Stimulated activated CD8-positive, alpha-beta memory T cell treated with anti-CD3 and anti-CD28 coated beads, Interleukin-12 subunit alpha, Interleukin-12 subunit beta, amount 100 ng/mL, for 4 hours (primary cell): ENCODE data around the gene OPN4.

Experiments
- DNase-seq: peaks from one replicate; pipeline ENCODE4 v3.0.0-alpha.2; 2020; ENCODE audit warnings: low read depth

Gene OPN4

DNA sequence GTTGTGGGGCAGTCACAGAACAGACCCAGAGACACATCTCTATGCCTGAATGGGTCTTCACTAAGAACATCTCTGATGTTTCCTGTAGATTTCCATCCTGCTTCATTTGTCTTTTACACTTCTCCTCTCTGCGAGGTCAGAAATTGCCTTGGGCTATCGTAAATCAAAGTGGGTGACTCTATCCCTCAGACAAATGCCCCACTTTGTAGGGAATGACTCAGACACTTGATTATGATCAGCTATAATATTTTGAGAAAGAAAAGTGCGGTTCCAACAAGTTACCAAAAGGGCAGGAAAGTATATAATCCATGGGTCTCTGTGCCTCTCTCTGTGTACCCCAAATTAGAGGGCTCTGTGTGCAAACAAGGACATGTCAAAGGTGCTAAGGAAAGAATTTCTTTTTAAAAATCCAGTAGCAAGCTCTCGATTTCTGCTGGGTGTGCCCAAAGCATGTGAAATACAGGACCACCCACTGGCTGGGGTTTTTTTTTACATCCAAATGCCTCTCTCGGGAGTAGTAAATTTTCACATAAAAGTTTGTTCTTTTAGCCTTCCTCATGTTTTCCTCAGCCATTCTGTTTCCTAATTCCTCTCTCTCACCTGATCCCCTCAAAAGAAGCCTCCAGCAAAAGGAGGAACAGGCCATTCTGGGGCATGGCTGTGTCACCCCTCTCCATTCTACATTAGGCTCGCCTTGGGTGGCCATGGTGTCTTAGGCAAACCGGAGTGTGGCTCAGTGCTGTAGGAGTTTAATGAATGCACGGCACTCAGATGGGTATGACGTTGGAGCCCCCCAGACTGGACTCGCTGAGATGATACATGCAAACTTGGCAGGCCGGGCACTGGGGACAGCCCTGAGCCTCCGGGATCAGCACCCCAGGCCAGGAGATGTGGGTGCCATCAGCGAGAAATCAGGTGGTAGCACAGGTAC lies 6.3 kb upstream of the OPN4 start:
- no peak for DNase-seq

DNA sequence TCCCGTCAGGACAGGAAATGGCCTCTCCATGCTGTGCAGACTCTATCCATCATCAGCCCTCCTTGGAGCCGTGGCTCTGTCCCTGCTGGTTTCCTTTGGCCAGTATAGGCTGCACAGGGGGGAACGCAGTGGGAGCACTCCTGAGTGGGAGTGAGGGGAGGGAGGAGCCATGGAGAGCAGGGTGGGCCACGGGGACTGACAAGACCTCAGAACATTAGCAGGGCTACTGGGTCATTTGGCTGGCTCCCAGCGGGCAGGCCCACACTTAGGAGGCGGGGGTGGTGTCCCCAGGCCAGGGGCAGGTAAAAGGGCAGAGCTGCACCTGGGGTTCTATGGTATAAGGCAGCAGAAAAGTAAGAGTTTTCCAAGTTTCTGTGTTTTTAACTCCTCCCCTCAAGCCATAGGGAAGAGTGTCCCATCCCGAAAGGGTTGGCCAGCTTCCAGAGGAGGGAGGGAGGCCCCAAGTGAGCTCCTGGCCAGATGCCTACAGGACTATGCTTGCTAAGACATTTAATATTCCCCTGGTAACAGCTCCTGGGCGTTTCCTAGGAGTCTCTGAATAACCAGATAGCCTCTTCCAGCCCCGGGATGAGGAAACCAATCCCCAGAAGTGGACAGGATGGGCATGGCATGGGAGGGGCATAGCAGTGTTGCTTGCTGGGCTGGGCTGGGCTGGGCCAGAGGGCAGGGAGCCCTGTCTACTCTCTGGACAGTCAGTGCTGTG lies 5.5 kb upstream of the OPN4 start:
- no peak for DNase-seq

DNA sequence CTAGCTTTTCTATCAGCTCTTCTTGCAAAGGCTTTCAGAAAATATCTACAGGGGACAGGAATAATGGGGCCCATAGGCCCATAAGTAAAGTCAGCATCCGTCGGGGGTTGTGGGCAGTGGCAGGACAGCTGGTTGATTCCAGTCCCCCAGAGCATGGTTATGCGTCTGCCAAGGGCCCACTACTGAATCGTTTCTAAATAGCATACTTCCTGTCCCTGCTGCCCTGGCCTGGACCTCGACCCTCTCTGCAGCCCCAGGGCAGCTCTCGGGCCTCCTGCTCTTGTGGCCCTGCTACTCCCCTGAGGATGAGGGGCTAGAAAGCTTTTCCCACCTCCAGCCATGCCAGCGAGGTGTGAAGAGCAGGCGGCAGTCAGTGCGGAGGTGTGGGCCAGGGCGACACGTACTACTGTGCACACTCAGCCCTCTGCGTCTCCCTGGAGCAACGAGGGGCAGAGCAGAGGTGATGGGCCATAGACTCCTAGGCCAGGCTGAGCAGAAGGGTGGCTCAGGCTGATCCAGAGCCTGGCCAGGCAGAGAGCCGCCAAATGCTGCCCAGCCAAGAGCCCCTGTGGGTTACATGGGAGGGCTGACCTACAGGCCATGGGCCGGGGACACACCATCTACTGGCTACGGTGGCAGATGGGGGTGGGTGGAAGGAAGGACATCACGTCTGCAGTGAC lies 4.7 kb upstream of the OPN4 start:
- no peak for DNase-seq

DNA sequence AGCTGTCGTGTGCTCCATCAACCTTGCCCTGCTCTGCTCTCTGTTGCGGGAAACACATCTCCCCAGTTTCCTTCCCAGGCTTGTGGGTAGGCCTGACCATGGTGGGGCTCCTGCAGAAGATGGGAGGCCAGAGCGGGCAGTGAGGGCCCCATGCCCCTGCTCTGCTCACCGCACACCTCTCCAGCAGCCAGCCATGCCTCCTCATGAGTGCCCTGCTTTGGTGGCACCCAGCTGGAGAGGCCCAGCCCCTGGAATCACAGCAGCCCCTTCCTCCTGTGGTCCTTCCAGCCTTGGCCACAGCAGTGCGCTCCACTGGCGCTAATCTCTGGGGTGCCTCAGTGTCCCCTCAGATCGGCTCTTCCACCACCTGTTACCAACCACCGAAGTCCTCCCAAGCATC lies 4.2 kb upstream of the OPN4 start:
- no peak for DNase-seq

DNA sequence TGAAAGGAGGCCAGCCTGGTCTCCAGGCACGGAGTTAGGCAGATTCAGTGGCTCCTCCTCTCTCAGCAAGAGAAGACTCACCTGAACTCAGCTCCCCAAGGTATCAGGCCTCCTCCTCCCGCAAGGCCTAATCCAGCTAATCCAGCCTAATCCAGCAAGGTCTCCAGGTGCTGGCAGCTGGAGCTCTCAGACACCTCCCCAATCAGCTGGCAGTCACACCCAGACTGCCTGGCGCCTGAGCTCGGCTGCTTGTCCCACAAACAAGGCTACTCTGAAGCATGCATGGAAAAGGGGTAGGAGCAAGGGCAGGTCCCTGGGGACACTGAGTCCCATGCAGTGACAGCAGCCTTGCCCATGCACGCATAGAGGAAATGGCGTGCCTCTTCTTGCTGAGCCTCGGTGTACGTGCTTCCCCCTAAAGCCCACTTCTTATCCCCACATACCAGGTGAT lies 3.3 kb upstream of the OPN4 start:
- DNase-seq = no peak

DNA sequence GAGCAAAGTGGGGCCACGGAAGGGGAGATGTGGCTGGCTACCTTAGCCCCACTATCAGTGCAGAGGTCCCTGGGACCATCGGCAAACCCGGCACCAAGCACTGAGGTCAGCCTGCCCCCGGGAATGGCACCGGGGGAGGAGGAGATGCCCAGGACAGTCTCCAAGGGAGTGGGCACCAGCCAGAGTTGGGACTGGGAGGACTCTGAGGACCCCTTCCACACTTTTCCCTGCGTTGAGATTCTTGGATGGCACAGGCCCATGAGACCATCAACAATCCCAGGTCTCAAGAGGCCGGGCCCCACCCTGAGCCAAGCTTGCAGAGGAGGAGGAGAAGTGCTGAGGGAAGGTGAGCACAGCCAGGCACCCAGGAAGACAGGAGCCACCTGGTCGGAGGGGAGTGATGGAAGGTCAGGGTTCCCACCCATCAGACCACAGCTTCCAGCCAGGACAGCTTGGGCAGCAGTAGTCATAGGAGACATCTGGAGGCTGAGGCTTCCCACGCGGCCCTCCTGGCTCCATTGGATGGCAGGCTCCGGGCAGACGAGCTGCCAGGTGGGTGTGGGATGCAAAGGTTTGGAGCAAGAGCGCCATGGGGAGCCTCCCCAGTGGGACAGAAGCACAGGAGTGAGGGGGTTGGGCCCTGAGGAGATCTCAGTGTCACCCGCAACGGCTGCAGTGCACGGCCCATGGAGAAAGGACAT lies 2.6 kb upstream of the OPN4 start:
- no peak for DNase-seq

DNA sequence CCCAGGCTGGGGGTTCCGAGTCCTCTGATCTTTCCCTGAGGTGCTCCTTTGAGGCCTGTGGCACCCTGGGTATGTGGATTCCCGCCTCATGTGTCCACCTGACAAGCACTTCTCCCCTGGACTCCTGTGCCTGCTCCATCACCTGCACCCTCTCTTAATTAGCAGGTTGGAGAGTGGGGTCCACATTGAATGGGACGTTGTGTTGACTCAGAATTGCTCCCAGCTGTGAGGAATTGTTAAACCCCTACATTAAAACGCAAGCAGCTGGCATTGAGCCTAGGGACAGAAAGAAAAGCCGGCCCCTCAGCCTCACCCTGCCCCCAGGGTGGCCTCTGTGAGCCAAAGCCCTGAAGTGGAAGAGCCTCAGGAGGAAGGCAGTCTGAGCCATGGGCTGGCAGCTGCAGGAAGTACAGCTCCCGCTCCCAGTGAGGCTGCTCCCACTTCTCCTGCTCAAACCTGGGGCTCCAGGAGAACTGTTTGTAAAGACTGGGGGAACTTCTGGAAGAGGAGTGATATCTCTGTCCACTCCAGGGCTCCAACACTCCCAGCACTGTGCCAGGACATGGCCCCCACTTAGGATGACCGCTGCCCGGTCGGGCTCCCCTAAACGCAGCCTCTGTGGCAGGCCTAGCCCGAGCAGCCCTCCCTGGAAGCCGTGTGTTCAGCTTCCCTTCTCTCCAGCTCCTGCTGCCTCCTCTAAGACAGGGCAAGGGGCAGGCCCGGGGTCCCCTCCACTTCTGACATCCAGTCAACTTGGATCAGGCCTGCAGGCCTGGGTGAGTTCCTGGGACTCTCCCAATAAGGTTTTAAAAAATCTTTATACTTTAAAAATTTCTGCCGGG lies 1.8 kb upstream of the OPN4 start:
- DNase-seq = no peak

DNA sequence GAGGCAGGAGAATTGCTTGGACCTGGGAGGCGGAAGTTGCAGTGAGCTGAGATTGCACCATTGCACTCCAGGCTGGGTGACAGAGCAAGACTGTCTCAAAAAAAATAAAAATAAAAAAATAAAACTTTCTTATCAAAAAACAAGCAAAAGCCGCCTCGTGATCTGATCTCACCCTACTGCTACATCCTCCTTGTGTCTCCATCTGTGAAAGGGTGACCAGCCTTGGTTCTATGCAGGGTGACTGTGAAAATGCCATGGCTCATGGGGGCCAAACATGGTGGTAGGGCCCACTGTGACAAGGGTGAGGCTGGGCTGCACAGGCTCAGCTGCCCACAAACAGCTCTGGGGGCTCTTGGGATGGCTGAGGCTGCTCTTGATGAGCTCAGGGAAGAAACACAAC lies 968 bp upstream of the OPN4 start:
- no peak for DNase-seq

DNA sequence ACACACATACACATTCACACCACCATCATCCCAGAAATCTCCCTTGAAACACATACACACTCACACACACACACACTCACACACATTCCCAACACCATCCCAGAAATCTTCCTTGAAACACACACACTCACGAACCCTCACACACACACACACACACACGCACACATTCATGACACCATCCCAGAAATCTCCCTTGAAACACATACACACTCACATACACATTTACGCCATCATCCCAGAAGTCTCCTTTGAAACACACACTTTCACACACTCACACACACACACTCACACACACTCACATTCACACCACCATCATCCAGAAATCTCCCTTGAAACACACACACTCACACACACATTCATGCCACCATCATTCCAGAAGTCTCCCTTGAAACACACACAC lies 360 bp upstream of the OPN4 start:
- no peak for DNase-seq

DNA sequence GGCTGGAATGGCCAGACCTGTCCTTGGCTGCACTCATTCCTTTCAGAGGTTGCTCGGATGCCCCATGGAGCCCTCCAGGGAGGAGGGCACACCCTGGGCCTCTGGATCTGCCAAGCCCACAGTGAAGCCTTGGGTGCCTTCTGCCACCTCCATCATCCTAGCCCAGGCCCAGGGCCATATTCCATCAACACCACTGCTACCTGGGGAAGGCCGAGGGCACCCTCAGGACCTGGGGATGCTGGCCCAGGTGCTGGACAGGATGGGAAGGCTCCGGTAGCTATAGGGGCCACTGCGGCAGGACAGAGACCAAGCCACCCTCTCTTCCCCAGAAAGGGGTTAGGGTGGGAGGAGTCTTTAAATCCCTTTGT lies 810 bp downstream of the OPN4 start:
- no peak for DNase-seq

DNA sequence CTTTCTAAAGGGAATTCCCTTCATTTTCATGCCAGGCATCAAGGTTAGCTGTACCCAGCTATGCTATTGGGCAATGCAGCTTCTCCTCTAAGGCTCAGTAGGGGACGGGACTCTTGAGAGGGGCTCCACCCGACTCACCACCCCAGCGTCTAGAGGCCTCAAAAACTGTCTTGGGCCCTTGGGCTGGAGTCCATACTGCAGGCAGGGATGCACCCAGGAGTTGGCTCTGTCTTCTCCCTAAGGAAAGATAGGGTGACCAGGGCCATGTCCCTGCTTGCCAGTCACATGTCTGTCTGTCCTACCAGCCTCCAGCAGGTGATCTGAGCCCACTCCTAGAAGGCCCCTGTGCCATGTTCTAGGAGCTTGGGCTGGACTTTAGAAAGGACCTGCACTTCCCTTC lies 1.2 kb downstream of the OPN4 start:
- DNase-seq = no peak

DNA sequence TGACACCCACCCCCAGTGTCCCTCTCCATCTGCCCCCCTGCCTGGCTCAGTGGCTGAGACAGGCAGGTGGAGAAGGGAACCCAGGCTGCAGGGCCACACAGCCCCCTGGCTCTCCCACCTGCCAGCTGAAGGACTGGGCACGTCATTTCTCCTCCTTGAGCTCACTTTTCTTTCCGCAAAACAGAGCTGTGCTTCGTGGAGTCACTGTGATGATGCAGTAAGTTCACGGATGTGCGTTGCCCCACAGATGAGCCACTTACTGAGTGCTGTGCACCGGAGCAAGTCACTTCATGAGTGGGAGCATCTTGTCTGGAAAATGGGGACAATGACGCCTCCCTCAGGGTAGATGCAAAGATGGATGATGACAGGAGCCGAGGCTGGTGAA lies 2.7 kb downstream of the OPN4 start:
- no peak for DNase-seq

DNA sequence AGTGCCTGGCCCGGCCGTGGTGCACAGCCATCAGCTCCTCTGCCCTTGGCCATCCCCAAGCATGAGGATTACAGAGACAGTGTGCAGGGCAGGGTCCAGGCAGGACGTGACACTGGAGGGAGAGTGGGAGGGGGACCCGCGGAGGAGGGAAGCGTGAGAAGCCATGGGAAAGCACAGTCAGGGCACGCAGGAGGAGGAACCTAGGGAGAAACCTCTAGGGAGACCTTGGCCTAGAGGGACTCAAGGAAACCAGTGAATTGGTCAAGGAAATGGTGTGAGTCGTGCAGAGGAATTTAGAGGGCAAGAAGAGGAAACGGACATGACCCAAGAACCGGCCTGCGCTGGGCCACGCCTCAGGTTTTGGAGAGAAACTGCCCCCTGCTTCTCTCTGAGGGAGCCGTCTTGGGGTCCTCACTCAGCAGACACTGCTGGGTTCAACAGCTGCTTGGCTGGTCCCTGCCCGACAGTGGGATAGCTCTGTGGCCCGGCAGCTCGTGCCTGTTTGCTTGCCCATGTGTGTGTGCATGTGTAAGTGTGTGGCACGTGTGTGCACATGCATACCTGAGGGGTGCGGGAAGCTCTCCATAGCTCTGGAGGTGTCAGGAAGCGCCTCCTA lies 3.2 kb downstream of the OPN4 start:
- no peak for DNase-seq

DNA sequence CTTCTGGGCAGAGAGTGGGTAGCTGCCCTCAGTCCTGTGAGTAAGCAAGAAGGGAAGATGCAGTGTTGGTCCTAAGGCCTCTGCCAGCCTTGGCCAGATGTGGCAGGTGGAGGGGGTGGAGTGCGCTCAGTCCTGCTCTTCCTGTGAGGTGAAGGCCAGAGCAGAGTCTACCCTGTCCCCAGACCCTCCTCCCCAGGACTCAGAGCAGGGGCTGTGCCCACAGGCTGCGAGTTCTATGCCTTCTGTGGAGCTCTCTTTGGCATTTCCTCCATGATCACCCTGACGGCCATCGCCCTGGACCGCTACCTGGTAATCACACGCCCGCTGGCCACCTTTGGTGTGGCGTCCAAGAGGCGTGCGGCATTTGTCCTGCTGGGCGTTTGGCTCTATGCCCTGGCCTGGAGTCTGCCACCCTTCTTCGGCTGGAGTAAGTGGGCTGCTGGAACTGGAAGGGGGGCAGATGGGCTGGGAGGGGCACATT lies 4.0 kb downstream of the OPN4 start:
- DNase-seq = no peak

DNA sequence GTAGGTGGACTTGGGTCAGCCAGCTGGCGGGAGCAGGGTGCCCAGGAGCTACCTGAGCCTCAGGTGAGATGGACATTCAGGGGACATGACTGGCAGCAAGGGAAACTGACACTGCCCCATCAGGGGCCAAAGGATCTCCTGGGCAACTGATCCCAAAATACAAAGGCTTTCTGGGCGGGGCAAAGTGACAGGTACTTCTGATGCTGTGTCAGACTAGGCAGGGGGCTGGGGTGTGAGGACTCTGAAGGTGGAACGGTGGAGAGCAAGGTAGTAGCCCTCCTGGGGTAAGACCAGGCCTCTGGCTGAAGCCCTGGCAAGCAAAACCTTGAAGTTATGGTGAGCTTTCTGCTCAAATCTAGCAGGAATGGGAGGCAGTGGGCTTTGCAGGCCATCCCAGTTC lies 4.4 kb downstream of the OPN4 start:
- DNase-seq = no peak

DNA sequence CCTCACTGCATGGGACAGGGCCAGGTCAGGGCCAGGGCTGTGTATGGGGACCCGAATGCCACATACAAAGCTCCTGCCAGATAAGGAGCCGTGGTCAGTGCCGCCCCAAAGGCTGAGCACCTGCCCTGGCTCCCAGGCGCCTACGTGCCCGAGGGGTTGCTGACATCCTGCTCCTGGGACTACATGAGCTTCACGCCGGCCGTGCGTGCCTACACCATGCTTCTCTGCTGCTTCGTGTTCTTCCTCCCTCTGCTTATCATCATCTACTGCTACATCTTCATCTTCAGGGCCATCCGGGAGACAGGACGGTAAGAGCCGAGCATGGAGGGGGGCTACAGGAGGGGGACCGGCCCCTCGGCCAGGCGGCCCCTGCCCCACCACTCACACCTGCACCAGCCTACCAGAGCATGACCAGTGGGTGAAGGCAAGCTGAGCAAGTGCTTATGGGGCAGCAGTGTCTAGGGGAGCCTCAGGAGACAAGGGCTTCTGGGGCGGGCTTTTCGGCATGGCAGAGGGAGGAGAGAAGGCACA lies 4.9 kb downstream of the OPN4 start:
- no peak for DNase-seq

DNA sequence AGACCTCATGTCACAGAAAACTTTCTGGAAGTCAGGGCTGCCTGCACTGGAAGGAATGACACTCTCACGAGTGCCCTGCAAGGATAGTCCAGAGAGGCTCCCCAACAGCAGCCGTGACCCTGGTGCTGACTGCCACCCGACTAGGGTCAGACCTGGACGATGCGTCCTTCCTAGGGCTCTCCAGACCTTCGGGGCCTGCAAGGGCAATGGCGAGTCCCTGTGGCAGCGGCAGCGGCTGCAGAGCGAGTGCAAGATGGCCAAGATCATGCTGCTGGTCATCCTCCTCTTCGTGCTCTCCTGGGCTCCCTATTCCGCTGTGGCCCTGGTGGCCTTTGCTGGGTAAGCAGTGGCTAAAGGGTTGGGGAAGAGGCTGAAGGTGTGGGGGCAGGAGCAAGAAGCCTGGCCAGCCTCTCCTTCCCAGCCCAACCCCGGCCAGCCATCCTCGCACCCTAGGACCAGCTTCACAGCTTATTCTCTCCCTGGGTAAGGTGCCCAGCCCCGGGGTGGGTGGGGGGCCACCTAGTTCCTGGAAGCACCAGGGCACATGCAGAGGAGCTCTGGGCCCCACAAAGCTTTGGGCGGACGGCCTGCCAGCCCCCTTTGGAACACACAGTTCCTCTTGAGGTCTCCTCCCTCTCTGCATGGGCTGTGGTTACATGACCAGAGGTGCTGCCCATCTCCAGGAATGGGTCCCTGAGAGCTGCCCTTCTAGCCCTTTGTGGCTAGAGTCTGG lies 5.5 kb downstream of the OPN4 start:
- DNase-seq = no peak

DNA sequence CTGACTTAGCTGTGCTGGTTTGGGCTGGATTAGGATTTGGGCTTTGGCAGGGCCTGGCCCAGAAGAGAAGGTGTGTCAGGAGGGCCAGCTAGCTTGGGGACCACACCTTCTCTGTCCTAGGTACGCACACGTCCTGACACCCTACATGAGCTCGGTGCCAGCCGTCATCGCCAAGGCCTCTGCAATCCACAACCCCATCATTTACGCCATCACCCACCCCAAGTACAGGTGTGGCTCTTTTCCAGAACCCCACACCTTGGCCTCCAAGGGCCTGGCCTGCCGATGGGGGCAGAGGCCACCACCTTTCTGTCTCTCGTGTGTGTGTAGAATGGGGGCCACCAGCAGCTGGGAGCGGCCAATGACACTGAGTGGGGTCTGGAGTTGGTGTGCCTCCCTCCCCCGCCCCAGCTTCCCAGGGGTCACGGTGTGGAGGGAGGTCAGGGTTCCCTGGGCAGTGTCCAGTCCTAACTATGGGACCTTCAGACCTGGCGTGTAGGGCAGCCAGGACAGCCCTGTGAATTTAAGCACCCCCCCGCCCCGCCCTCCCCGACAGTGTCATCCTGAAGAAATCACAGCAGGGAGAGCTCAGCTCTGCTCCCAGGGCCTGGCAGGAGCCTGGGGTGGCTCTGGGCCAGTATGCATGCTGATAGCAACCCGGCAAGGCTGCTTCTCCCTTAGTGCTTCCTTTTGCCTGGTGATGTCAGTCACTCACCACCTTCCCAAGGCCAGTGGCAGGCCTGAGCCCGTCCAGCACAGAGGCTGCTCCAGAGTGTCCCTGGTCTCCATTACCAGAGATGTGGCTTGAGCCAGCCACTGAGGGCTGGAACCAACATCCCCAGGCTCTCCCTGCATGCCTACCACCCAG lies 7.0 kb downstream of the OPN4 start:
- no peak for DNase-seq
